NB4 (cell line): ENCODE results near the gene ANKHD1.

Experiments used
- DNase-seq: peaks from one replicate; pipeline ENCODE4 v3.0.0; 2010; ENCODE audit warnings: low read depth
- H3K4me3 ChIP-seq: one replicate; pipeline ENCODE4 v1.5.1; 2011; ENCODE audit warnings: mild to moderate bottlenecking, low read depth, low read length, moderate library complexity
- CTCF ChIP-seq: IDR thresholded peaks from one replicate; pipeline ENCODE4 v1.5.1; 2012; ENCODE audit warnings: low read depth, low read length
- MYC ChIP-seq: IDR thresholded peaks from 2 replicates; pipeline ENCODE4 v1.6.1; 2011; ENCODE audit warnings: low read depth, low read length
- POLR2A ChIP-seq: IDR thresholded peaks from 2 replicates; pipeline ENCODE4 v1.6.1; 2011; ENCODE audit warnings: mild to moderate bottlenecking; ENCODE audit not compliant: insufficient read length; ENCODE audit errors: extremely low read depth
- TF ChIP-seq, protein P1 (sequence below): IDR thresholded peaks from 2 replicates; pipeline ENCODE4 v1.6.1; 2011; ENCODE audit warnings: low read depth, low read length

ANKHD1 gene

GRCh38 chr5:140557965-140558364, 156.3 kb downstream of the ANKHD1 start:
- H3K4me3 ChIP-seq = peak overlapping the region; percentile 48
- DNase-seq = no peak

DNA sequence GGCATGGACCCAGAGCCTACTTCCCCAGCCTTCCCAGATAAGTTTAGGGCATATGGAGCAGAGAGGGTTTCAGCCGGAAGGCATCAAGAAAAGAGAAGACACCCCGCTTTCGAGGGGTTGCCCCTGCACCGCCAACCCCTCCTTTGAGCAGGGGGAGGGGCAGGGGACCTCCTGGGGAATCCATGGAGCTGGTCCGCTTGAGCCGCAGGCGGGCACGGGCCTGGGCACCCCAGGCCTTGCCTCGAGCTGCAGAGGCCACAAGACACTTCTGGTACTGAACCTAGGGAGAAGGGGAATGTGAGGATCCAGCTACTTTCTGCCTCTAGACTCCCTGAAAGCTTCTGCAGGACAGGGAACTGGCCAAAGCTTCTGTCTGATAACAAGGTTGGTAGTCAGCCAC, 156.9 kb downstream of the ANKHD1 start:
- no peak for DNase-seq
- TF ChIP-seq, protein P1, sequence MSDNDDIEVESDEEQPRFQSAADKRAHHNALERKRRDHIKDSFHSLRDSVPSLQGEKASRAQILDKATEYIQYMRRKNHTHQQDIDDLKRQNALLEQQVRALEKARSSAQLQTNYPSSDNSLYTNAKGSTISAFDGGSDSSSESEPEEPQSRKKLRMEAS = no peak
- no peak for TF ChIP-seq POLR2A
- TF ChIP-seq CTCF = no peak
- no peak for TF ChIP-seq MYC
- H3K4me3 ChIP-seq = no peak overlapping the region

More at GRCh38 chr5:140557965-140558364, 156.3 kb downstream of the ANKHD1 start:
- no peak for TF ChIP-seq CTCF
- no peak for TF ChIP-seq POLR2A
- no peak for TF ChIP-seq MYC
- TF ChIP-seq, protein P1 = no peak

DNA sequence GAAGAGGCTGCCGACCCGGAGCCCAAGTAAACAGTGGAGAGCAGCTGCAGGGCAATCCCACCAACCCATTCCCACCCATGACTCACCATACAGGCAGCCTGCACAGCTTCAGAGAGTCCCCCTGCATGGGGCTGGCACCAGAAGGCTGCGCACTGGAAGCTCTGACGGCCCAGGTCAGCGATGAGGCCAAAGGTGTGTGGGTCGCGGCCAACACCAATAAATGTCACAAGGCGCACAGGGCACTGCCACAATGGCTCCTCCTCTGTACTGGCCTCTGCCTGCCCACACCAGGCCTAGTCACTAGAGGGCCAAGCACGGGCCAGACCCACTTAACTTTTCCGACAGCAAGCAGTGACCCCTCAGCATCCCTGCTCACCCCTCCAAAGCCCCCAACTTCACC, 158.6 kb downstream of the ANKHD1 start:
- no peak for DNase-seq
- no peak overlapping the region for H3K4me3 ChIP-seq

GRCh38 chr5:140561753-140562523, 160.3 kb downstream of the ANKHD1 start:
- DNase-seq = no peak
- no peak overlapping the region for H3K4me3 ChIP-seq
- TF ChIP-seq, protein P1 = no peak
- TF ChIP-seq POLR2A = no peak
- TF ChIP-seq CTCF = no peak
- TF ChIP-seq MYC = no peak

More for the DNA sequence above, 158.6 kb downstream of the ANKHD1 start:
- no peak for TF ChIP-seq POLR2A
- TF ChIP-seq, protein P1 = no peak

GRCh38 chr5:140563596-140563995, 162.0 kb downstream of the ANKHD1 start:
- no peak for DNase-seq
- peak overlapping the region; percentile 95 for H3K4me3 ChIP-seq
- TF ChIP-seq, protein P1 = no peak
- no peak for TF ChIP-seq CTCF

- peak; percentile 97 for DNase-seq
- H3K4me3 ChIP-seq = peak within 1 kb of the TSS; percentile 95
- peak; percentile 94 for TF ChIP-seq MYC
- no peak for TF ChIP-seq CTCF
- peak; percentile 80 for TF ChIP-seq POLR2A
- TF ChIP-seq, protein P1 = peak; percentile 98
These were observed 162.8 kb downstream of the ANKHD1 start, which contains the start of the genes APBB3 and SLC35A4 for GRCh38 chr5:140564196-140565023. TSS of gene APBB3 (minus strand) at chr5:140564598. CDS start at chr5:140564245, 353 bp downstream. TSS of gene SLC35A4 (plus strand) at chr5:140564828. CDS start at chr5:140567170, 2,342 bp downstream.
